ENCODE measurements around the gene KIAA1328.

- TF ChIP-seq CTCF (optimal IDR thresholded peaks at IDR 0.05 in 1 of 3, IDR thresholded peaks at IDR 0.05 in 1 of 3, conservative IDR thresholded peaks at IDR 0.05 in 1 of 3; ENCODE audit: extremely low read depth in 1 of 3, insufficient read depth in 2 of 3, low read length in 3 of 3) (no peak), EZH2 (IDR thresholded peaks at IDR 0.05; ENCODE audit: low read length) (no peak)
Measured at GRCh38 chr18:37272226-37272625, 443.3 kb downstream of the KIAA1328 start.
